Fibroblast of lung (primary cell): ENCODE measurements around the gene SMARCA2. TPM values are rescaled to one million over a fixed set of nuclear protein-coding genes. Genes with fewer than 3 reads are reported as not detected.

Experiments used
- DNase-seq, 2 donors: peaks; one replicate each; pipeline versions ENCODE4 v3.0.0 to v3.0.0-alpha.2; 2010; ENCODE audit warnings: low read depth in 2 of 2
- H2AFZ ChIP-seq: 2 replicates; pipeline ENCODE4 v1.5.1; 2012; ENCODE audit warnings: low read length, control low read depth, inconsistent platforms
- H3K27ac ChIP-seq: 2 replicates; pipeline ENCODE4 v1.5.1; 2011; ENCODE audit warnings: low read length, control low read depth; ENCODE audit not compliant: insufficient read depth
- H3K27me3 ChIP-seq: 2 replicates; pipeline ENCODE4 v1.5.1; 2011; ENCODE audit warnings: mild to moderate bottlenecking, low read length; ENCODE audit not compliant: control insufficient read depth, insufficient read depth
- H3K36me3 ChIP-seq: 2 replicates; pipeline ENCODE4 v1.5.1; 2011; ENCODE audit warnings: low read length; ENCODE audit not compliant: control insufficient read depth, insufficient read depth
- H3K4me1 ChIP-seq: 2 replicates; pipeline ENCODE4 v1.5.1; 2011; ENCODE audit warnings: low read length; ENCODE audit not compliant: control insufficient read depth, insufficient read depth; ENCODE audit errors: extremely low read depth
- H3K4me2 ChIP-seq: 2 replicates; pipeline ENCODE4 v1.5.1; 2011; ENCODE audit warnings: low read length, control low read depth; ENCODE audit not compliant: insufficient read depth; ENCODE audit errors: extremely low read depth
- H3K4me3 ChIP-seq, 4 experiments: fragments of 200-600 bp in 1 of 4; sonication (generic) in 1 of 4; replicated peaks in 1 of 4; 2 replicates each; pipeline ENCODE4 v1.5.1; 2011 to 2016; ENCODE audit warnings: low read length in 4 of 4, low read depth in 3 of 4, mild to moderate bottlenecking in 3 of 4, control low read depth in 2 of 4, inconsistent platforms in 1 of 4, mixed read lengths in 1 of 4; ENCODE audit not compliant: insufficient read depth in 1 of 4; ENCODE audit errors: control extremely low read depth in 1 of 4
- H3K79me2 ChIP-seq: 2 replicates; pipeline ENCODE4 v1.5.1; 2012; ENCODE audit warnings: mild to moderate bottlenecking, low read length, inconsistent platforms; ENCODE audit not compliant: control insufficient read depth, insufficient read depth
- H3K9ac ChIP-seq: 2 replicates; pipeline ENCODE4 v1.5.1; 2011; ENCODE audit warnings: mild to moderate bottlenecking, low read length, control low read depth; ENCODE audit not compliant: insufficient read depth
- H3K9me3 ChIP-seq: 2 replicates; pipeline ENCODE4 v1.5.1; 2012; ENCODE audit warnings: low read depth, low read length; ENCODE audit not compliant: control insufficient read depth, insufficient read depth
- H4K20me1 ChIP-seq: 2 replicates; pipeline ENCODE4 v1.5.1; 2011; ENCODE audit warnings: low read length; ENCODE audit not compliant: control insufficient read depth, insufficient read depth; ENCODE audit errors: extremely low read depth
- CTCF ChIP-seq, 2 donors: IDR thresholded peaks in 1 of 2; conservative IDR thresholded peaks in 1 of 2; 1 replicate in 1 of 2; 2 replicates in 1 of 2; pipeline ENCODE4 v1.5.1; 2011 to 2012; ENCODE audit warnings: low read length in 2 of 2, control low read depth in 1 of 2, inconsistent platforms in 1 of 2, low read depth in 1 of 2, mild to moderate bottlenecking in 1 of 2
- EZH2 ChIP-seq: IDR thresholded peaks from 2 replicates; pipeline ENCODE4 v1.5.1; 2012; ENCODE audit warnings: low read length, control low read depth, mild to moderate bottlenecking; ENCODE audit errors: missing control alignments
- polyA plus RNA-seq, 2 donors: library from polyadenylated mRNA; depleted of rRNA in 1 of 2; stranded (reverse) in 1 of 2; unstranded in 1 of 2; fragments of >200 nt; gene quantifications; 2 replicates each; pipeline ENCODE4 v1.2.1, GENCODE V29; 2011 to 2012; ENCODE audit warnings: missing spikeins in 1 of 2
- total RNA-seq: library from RNA; depleted of rRNA; stranded (reverse); fragments of >200 nt; gene quantifications from 2 replicates; pipeline ENCODE4 v1.2.1, GENCODE V29; 2014

Gene SMARCA2
- total and polyA plus RNA-seq, 2 donors (not counting 1 experiment from before 2014, with no cell fraction given), result 36.8 to 62.3 TPM

DNA sequence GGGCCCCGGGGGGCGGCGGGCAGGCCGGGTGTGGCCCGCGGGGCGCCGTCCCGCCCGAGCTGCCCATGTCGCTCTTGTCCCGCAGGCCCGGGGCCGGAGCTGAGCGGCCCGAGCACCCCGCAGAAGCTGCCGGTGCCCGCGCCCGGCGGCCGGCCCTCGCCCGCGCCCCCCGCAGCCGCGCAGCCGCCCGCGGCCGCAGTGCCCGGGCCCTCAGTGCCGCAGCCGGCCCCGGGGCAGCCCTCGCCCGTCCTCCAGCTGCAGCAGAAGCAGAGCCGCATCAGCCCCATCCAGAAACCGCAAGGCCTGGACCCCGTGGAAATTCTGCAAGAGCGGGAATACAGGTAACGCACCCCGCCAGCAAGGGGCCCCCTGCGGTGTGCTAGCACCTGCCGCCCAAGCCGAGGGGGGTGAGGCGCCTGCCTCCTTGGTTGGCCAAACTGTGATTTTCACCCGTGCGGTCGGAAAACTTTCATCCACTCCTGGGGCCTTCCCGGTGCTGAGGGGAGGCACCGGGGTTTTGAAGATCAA, 32.1 kb downstream of the SMARCA2 start:
- Histone ChIP-seq H3K4me3 (no peak overlapping the region), H4K20me1 (no peaks in the 10 kb centered on the region), H3K79me2 (no peaks in the 10 kb centered on the region), H3K4me1 (no peaks in the 10 kb centered on the region), H3K9me3 (no peaks in the 10 kb centered on the region), H3K4me2 (no peak overlapping the region), H3K27me3 (no peaks in the 10 kb centered on the region), H3K36me3 (peaks cover 3% of the 10 kb centered on the region), H3K27ac (no peak overlapping the region), H2AFZ (no peak overlapping the region), H3K9ac (no peak overlapping the region)
- no peak for TF ChIP-seq EZH2
- no peak for TF ChIP-seq CTCF (conservative IDR thresholded peaks at IDR 0.05 in 1 of 2, IDR thresholded peaks at IDR 0.05 in 1 of 2; ENCODE audit: low read depth in 1 of 2, low read length in 2 of 2)
- no peak for DNase-seq

GRCh38 chr9:2047916-2048315, 32.8 kb downstream of the SMARCA2 start:
- Histone ChIP-seq H3K4me2 (no peak overlapping the region), H3K9me3 (no peaks in the 10 kb centered on the region), H3K4me1 (no peaks in the 10 kb centered on the region), H3K36me3 (peaks cover 3% of the 10 kb centered on the region), H3K27ac (no peak overlapping the region), H3K27me3 (no peaks in the 10 kb centered on the region), H2AFZ (no peak overlapping the region), H3K9ac (no peak overlapping the region), H4K20me1 (no peaks in the 10 kb centered on the region), H3K4me3 (no peak overlapping the region), H3K79me2 (no peaks in the 10 kb centered on the region)
- TF ChIP-seq EZH2, result no peak
- no peak for TF ChIP-seq CTCF (conservative IDR thresholded peaks at IDR 0.05 in 1 of 2, IDR thresholded peaks at IDR 0.05 in 1 of 2; ENCODE audit: low read depth in 1 of 2, low read length in 2 of 2)
- DNase-seq, result no peak

GRCh38 chr9:2050236-2050635, 35.1 kb downstream of the SMARCA2 start:
- no peaks in the 10 kb centered on the region for H4K20me1 ChIP-seq

More at GRCh38 chr9:2050236-2050635, 35.1 kb downstream of the SMARCA2 start:
- Histone ChIP-seq H3K4me1 (no peaks in the 10 kb centered on the region), H3K9ac (no peak overlapping the region), H3K36me3 (peaks cover 3% of the 10 kb centered on the region), H3K4me2 (no peak overlapping the region), H3K9me3 (no peaks in the 10 kb centered on the region), H2AFZ (no peak overlapping the region), H3K27me3 (no peaks in the 10 kb centered on the region), H3K27ac (no peak overlapping the region), H3K4me3 (no peak overlapping the region), H3K79me2 (no peaks in the 10 kb centered on the region)
- DNase-seq, result peak in 1 of 2 donors; percentile 68
- no peak for TF ChIP-seq CTCF (conservative IDR thresholded peaks at IDR 0.05 in 1 of 2, IDR thresholded peaks at IDR 0.05 in 1 of 2; ENCODE audit: low read depth in 1 of 2, low read length in 2 of 2)
- TF ChIP-seq EZH2, result no peak
